SK-N-SH (cell line): ENCODE measurements around the gene HAAO.

ENCODE experiments used
- CTCF ChIP-seq: fragments of 200-600 bp; sonication (generic); IDR thresholded peaks from 2 replicates; pipeline ENCODE4 v1.6.1; 2017; ENCODE audit warnings: antibody characterized with exemption, mild to moderate bottlenecking, moderate library complexity
- FOXJ3 ChIP-seq: sonication (generic); formaldehyde crosslinking; IDR thresholded peaks from 2 replicates; pipeline ENCODE4 v1.5.1; 2020; ENCODE audit warnings: mild to moderate bottlenecking, missing genetic modification reagents
- NFIC ChIP-seq: IDR thresholded peaks from 2 replicates; pipeline ENCODE4 v1.4.0; 2012; ENCODE audit warnings: borderline replicate concordance
- POLR2AphosphoS5 ChIP-seq: IDR thresholded peaks from 2 replicates; pipeline ENCODE4 v1.6.1; 2012; ENCODE audit warnings: low read depth, low read length
- RCOR1 ChIP-seq: fragments of 150-350 bp; IDR thresholded peaks from 2 replicates; pipeline ENCODE4 v1.6.1; 2017; ENCODE audit warnings: antibody characterized with exemption, low read length
- REST ChIP-seq: IDR thresholded peaks from 2 replicates; pipeline ENCODE4 v1.6.1; 2012; ENCODE audit warnings: mild to moderate bottlenecking, low read depth, low read length, moderate library complexity
- YY1 ChIP-seq: IDR thresholded peaks from 2 replicates; pipeline ENCODE4 v1.4.0; 2012; ENCODE audit warnings: low read depth, mild to moderate bottlenecking

- no peak for TF ChIP-seq REST
- no peak for TF ChIP-seq CTCF
- peak; percentile 17; the same call in 1 of the 2 replicates for TF ChIP-seq POLR2AphosphoS5
- TF ChIP-seq RCOR1 = no peak
- no peak for TF ChIP-seq FOXJ3
- no peak; the same call in 1 of the 2 replicates for TF ChIP-seq NFIC
- no peak for TF ChIP-seq YY1
These were observed 43.4 kb upstream of the HAAO start for GRCh38 chr2:42835577-42836371.
